Common myeloid progenitor, CD34-positive (primary cell): Measurements from ENCODE around the gene SUN5.

Source experiments
- CTCF ChIA-PET: fragments of 350-600 bp; sonication (Branson Sonifier 250); formaldehyde crosslinking; loops from one replicate; lab custom pipeline; 2021; ENCODE audit warnings: antibody characterized with exemption; lab: Charles Lee
- POLR2A ChIA-PET: fragments of 350-600 bp; sonication (Branson Sonifier 250); formaldehyde crosslinking; loops from one replicate; lab custom pipeline; 2021; ENCODE audit warnings: antibody characterized with exemption; lab: Charles Lee
- DNase-seq, 3 donors: peaks; one replicate each; pipeline versions ENCODE4 v3.0.0 to v3.0.0-alpha.2; 2013
- H3K27ac ChIP-seq, 2 experiments: 1 replicate in 1 of 2; 2 replicates in 1 of 2; pipeline ENCODE4 v1.7.0; 2013; ENCODE audit warnings: inconsistent platforms in 2 of 2, low read length in 2 of 2, mild to moderate bottlenecking in 2 of 2, low read depth in 1 of 2, moderate library complexity in 1 of 2; ENCODE audit not compliant: severe bottlenecking in 2 of 2, insufficient read depth in 1 of 2, poor library complexity in 1 of 2
- H3K27me3 ChIP-seq, 5 experiments: replicated peaks in 2 of 5; 1 replicate in 3 of 5; 2 replicates in 2 of 5; pipeline versions ENCODE4 v1.6.1 to v1.7.0; 2013; ENCODE audit warnings: low read length in 4 of 5, mild to moderate bottlenecking in 2 of 5, moderate library complexity in 2 of 5, inconsistent platforms in 1 of 5; ENCODE audit not compliant: insufficient read depth in 5 of 5, control insufficient read depth in 4 of 5
- H3K36me3 ChIP-seq, 4 experiments: 1 replicate in 2 of 4; 2 replicates in 2 of 4; pipeline versions ENCODE4 v1.6.1 to v1.7.0; 2013; ENCODE audit warnings: low read length in 3 of 4, control low read depth in 1 of 4, mild to moderate bottlenecking in 1 of 4; ENCODE audit not compliant: control insufficient read depth in 4 of 4, insufficient read depth in 4 of 4
- H3K4me1 ChIP-seq, 4 experiments: 1 replicate in 3 of 4; 2 replicates in 1 of 4; pipeline versions ENCODE4 v1.6.1 to v1.7.1; 2013; ENCODE audit warnings: low read length in 3 of 4, mild to moderate bottlenecking in 3 of 4, control low read depth in 1 of 4, inconsistent platforms in 1 of 4, moderate library complexity in 1 of 4; ENCODE audit not compliant: control insufficient read depth in 4 of 4, insufficient read depth in 4 of 4; ENCODE audit errors: control extremely low read depth in 1 of 4
- H3K4me3 ChIP-seq, 7 experiments: 1 replicate in 4 of 7; 2 replicates in 3 of 7; pipeline versions ENCODE4 v1.5.1 to v1.7.0; 2013; ENCODE audit warnings: mild to moderate bottlenecking in 7 of 7, low read length in 6 of 7, moderate library complexity in 6 of 7, inconsistent platforms in 2 of 7, low read depth in 2 of 7, control low read depth in 1 of 7; ENCODE audit not compliant: insufficient read depth in 4 of 7, control insufficient read depth in 1 of 7; ENCODE audit errors: extremely low read depth in 1 of 7
- H3K9me3 ChIP-seq, 5 experiments: 1 replicate in 4 of 5; 2 replicates in 1 of 5; pipeline versions ENCODE4 v1.6.1 to v1.7.1; 2013; ENCODE audit warnings: low read length in 4 of 5, mild to moderate bottlenecking in 2 of 5, inconsistent platforms in 1 of 5, low read depth in 1 of 5, moderate library complexity in 1 of 5; ENCODE audit not compliant: control insufficient read depth in 4 of 5, insufficient read depth in 2 of 5; ENCODE audit errors: control extremely low read depth in 1 of 5
- WGBS: methylation state at CpG from one replicate; pipeline ENCODE4 v1.1.5; 2013; ENCODE audit not compliant: insufficient coverage; 5-methylcytosine and 5-hydroxymethylcytosine counted together

The SUN5 gene

DNA sequence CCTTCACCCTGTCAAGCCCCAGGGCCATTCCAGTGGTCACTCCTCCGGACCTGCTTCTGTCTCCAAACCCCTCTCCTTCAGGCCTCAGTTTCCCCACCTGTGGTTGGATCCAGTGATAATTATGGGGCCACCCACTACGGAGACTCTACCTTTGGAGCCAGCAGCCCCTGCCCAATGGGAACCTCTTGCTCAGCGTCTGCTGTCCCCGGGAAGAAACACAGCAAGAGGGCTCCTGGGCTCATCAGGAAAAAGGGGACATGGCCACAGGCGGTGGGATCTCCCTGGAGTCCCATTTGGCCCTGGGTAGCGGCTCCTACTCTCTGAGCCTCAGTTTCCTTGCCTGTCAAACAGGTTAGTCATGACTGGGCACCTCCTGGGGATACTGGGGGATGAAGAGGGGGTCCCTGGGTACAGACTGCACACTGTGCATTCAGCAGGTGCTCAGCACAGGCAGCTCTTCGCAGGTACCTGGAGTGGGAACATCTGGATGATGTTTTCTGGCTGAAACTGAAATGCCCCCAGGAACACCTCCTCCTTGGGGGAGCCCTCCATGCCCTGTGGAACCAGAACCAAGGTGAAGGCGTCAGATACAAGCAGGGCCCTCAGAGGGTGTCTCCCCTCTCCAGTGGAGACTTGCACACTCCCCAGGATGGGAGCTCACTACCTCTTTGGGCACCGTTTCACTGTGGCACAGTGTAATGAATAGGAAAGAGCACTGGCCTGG, 19.4 kb downstream of the SUN5 start:
- CTCF ChIA-PET = interaction anchor here (1.5 kb wide), 1 partner anchor 11 kb away, joined by 5 read pairs; no protein-coding TSS in a partner anchor
- Histone ChIP-seq H3K27me3 (no peaks in the 10 kb centered on the region), H3K27ac (no peak overlapping the region), H3K9me3 (no peaks in the 10 kb centered on the region), H3K36me3 (no peaks in the 10 kb centered on the region), H3K4me3 (no peak overlapping the region), H3K4me1 (peaks cover 0 to 15% (median 0%) of the 10 kb centered on the region in 4 experiments)
- POLR2A ChIA-PET = no interaction called here
- over 99% methylated on average over 8 of the region's 9 CpGs for WGBS
- no peak for DNase-seq

DNA sequence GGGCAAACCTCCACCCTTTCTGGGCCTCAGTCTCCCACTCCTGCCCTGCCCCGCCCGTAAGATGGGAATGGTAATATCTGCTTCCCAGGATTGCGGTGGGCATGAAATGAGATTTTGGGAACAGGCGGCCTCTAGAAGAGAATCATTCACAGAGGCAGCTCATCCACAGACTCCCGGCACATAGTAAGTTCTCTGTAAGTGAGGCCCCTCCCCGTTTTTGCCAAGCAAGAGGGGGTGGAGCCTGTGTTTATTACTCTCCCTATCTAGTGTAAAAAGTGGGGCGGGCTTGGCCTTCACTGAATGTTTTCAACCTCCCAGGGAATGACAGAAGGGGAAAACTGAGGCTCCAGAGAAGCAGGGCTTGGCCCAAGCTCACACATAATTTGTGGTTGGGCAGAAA, 20.0 kb downstream of the SUN5 start:
- Histone ChIP-seq H3K27me3 (no peaks in the 10 kb centered on the region), H3K9me3 (no peaks in the 10 kb centered on the region), H3K4me3 (no peak overlapping the region), H3K4me1 (peaks cover 0 to 15% (median 0%) of the 10 kb centered on the region in 4 experiments), H3K36me3 (no peaks in the 10 kb centered on the region), H3K27ac (no peak overlapping the region)
- DNase-seq = no peak
- ChIA-PET CTCF (no interaction called here), POLR2A (no interaction called here)
- 90% methylated on average over 7 of the region's 7 CpGs for WGBS

DNA sequence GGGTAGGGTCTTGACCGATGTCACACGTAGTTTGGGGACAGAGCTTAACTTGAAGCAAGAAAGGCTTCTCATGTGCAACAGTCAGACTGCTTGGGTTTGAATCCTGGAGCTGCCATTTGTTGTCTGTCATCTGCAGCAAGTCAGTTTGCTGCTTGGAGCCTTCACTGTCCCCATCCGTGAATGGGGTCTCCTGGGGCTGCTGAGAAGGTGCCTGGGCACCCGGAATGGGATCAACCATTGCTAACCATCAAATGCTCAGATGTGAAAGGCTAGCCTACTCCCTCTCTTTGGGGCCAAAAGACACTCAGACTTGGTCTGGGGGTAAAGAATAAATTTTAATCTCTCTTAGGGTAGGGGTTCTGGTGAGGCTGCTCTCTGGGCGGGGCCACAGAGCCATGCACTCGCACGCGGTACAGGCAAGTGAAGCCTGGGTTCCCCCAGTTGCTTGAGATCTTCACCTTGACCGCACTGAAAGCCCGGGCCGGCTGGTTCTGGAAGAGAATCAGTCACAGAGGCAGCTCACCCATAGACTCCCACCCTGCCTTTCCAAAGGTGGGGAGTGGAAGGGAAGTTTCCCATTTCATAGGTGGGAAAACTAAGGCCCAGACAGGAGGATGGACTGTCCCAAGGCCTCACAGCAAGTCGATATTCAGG, 20.6 kb downstream of the SUN5 start:
- Histone ChIP-seq H3K36me3 (no peaks in the 10 kb centered on the region), H3K4me3 (no peak overlapping the region), H3K9me3 (no peaks in the 10 kb centered on the region), H3K4me1 (peaks cover 0 to 15% (median 0%) of the 10 kb centered on the region in 4 experiments), H3K27me3 (no peaks in the 10 kb centered on the region), H3K27ac (no peak overlapping the region)
- no peak for DNase-seq
- 85% methylated on average over 8 of the region's 12 CpGs for WGBS
- POLR2A ChIA-PET = no interaction called here
- CTCF ChIA-PET = no interaction called here

DNA sequence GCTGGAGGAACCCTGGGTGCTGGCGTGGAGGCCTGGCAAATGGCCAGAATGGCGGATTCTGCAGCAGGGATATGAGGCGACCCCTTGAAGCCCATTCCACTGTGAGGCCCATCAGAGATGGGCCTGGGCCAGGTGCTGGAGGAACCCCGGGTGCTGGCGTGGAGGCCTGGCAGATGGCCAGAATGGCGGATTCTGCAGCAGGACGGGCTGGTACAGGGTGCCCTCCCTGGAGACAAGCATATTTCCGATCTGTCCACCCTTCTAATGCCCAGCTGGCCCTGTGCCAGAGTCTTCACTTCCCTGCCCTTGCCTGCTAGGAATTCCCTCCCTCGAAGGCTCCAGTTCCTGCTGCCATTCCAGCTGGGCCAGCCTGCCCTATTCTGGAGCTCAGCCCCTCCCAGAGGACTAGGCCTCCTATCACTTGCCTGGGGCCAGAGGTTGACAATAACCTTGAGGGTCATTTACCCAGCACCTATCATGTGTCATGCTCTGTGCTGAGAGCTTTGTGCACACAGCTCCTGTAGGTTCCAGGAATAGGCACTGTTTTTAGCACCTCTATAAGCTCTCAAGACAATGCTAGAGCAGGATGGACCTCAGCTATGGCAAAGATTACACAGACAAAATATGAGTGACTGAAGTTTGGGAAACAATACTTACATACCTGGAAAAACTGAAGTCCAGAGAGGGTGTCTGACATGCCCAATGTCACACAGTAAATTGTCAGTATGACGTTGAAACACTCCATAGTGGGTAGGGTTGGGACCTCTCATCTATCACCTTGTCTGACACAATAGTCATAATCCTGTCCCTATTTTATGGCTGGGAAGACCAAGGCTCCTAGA, 21.4 kb downstream of the SUN5 start:
- ChIA-PET POLR2A (interaction anchor here (0.8 kb wide), 1 partner anchor 74 kb away, joined by 3 read pairs; no protein-coding TSS in a partner anchor), CTCF (no interaction called here)
- H3K4me3 ChIP-seq = no peak overlapping the region
- no peaks in the 10 kb centered on the region for H3K27me3 ChIP-seq
- H3K36me3 ChIP-seq = no peaks in the 10 kb centered on the region
- no peak for DNase-seq
- 97% methylated on average over 10 of the region's 10 CpGs for WGBS
- H3K27ac ChIP-seq = no peak overlapping the region
- H3K9me3 ChIP-seq = peaks cover 0 to under 1% (median 0%) of the 10 kb centered on the region in 5 experiments
- H3K4me1 ChIP-seq = peaks cover 0 to 11% (median 0%) of the 10 kb centered on the region in 4 experiments

DNA sequence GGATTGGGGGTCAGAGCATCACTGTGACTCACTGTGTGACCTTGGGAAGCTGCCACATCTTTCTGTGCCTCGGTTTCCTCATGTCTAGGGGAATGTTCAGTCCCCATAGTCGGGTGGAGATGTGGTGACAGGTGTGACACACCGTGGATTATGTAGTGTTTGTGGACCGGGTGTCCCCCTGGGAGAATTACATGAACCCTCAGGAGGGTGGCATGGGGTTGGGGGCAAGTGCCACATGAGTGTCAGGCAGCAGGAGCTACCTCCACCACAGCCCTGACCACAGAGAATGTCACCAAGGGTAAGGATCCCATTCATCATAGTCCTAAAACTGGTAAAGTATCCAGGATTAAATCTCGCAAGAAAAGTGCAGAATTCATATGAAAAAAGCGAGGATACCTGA, 23.2 kb downstream of the SUN5 start:
- Histone ChIP-seq H3K27me3 (no peaks in the 10 kb centered on the region), H3K27ac (no peak overlapping the region), H3K4me3 (no peak overlapping the region), H3K36me3 (no peaks in the 10 kb centered on the region), H3K9me3 (peaks cover 0 to 17% (median 8%) of the 10 kb centered on the region in 5 experiments), H3K4me1 (peaks cover 0 to 14% (median 0%) of the 10 kb centered on the region in 4 experiments)
- CTCF ChIA-PET = no interaction called here
- WGBS = 89% methylated on average over 3 of the region's 6 CpGs
- no peak for DNase-seq
- POLR2A ChIA-PET = no interaction called here

DNA sequence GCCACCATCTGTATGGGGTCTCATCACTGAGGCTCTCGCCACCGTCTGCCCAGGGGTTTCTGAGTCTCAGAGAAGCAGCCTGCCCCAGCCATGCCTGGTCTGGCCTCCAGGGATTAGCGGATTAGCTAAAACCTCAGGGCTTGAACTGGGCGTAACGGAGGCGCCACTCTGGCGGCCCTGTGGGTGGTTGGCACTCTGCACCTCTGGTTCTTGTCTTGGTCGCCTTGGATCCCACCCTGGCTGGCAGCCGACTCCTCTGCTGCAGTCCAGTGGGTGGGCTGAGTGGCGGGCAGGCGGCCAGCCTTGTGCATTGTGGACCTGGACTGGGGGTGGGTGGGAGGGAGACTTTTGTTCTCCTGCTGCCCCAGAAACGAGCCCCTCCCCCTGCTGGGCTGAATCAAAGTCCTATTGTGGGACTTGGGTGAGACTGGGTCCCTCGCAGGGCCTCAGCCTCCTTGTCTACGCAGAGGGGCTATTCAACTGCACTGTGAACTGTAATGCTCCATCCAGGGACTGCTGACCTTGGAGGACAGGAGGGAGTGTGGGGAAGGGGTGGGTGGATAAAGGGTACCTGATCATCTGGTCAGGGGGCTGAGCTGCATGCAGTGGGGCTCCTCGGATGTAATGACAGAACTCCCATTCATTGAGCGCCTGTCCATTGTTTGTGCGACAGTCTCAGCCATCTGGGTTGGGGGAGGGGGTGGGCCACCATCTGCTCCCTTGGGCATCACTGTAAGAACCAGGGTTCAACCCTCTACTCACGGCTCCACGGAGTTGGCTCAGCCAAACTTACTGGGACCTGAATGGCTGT, 23.9 kb downstream of the SUN5 start:
- 97% methylated on average over 16 of the region's 19 CpGs for WGBS
- Histone ChIP-seq H3K9me3 (peaks cover 0 to 19% (median 8%) of the 10 kb centered on the region in 5 experiments), H3K4me1 (peaks cover 0 to 14% (median 0%) of the 10 kb centered on the region in 4 experiments), H3K27me3 (no peaks in the 10 kb centered on the region), H3K36me3 (no peaks in the 10 kb centered on the region), H3K27ac (no peak overlapping the region), H3K4me3 (no peak overlapping the region)
- peak in 2 of 3 donors; percentile 14 to 34 for DNase-seq
- CTCF ChIA-PET = no interaction called here
- POLR2A ChIA-PET = no interaction called here
